ENCODE measurements around the gene TRAPPC2.

- TF ChIP-seq CTCF (conservative IDR thresholded peaks at IDR 0.05; ENCODE audit: low read length) (no peak), EZH2phosphoT487 (IDR thresholded peaks at IDR 0.05; ENCODE audit: borderline replicate concordance) (no peak)
Observed at GRCh38 chrX:13685126-13685763, 49.2 kb downstream of the TRAPPC2 start.
